Endothelial cell of umbilical vein (primary cell): ENCODE results near the gene MRPL54. TPM values are rescaled to one million over a fixed set of nuclear protein-coding genes. Genes with fewer than 3 reads are reported as not detected.

Experiments
- BruUV-seq: library from RNA; stranded (reverse); fragments of 400-500 nt; replicated peaks from 2 replicates; lab custom pipeline; 2021; lab: Mats Ljungman, UMichigan
- CTCF ChIA-PET: fragments of 300-600, 350-600 bp; sonication (Branson Sonifier 250); formaldehyde crosslinking; loops from one replicate; lab custom pipeline; 2021; ENCODE audit warnings: antibody characterized with exemption, inconsistent platforms; lab: Charles Lee
- POLR2A ChIA-PET: fragments of 300-600, 350-600 bp; sonication (Branson Sonifier 250); formaldehyde crosslinking; loops from one replicate; lab custom pipeline; 2021; ENCODE audit warnings: antibody characterized with exemption, inconsistent platforms; lab: Charles Lee
- DNase-seq: peaks from one replicate; pipeline ENCODE4 v3.0.0-alpha.2; 2011; ENCODE audit warnings: low read depth, low spot score
- FAIRE-seq: peaks from 2 replicates; lab custom pipeline; 2011; peaks lifted over from hg19 to GRCh38; lab: Jason Lieb, UNC
- H2AFZ ChIP-seq: 2 replicates; pipeline ENCODE4 v1.6.0; 2012; ENCODE audit warnings: low read depth, low read length, control low read depth, inconsistent platforms
- H3K27ac ChIP-seq: 2 replicates; pipeline ENCODE4 v1.5.1; 2011; ENCODE audit warnings: low read depth, mild to moderate bottlenecking, control low read depth, low read length, moderate library complexity; ENCODE audit not compliant: insufficient read depth
- H3K27me3 ChIP-seq, 2 experiments: 2 replicates each; pipeline versions ENCODE4 v1.6.0 to v1.6.1; 2011; ENCODE audit warnings: low read length in 2 of 2, mixed read lengths in 1 of 2; ENCODE audit not compliant: control insufficient read depth in 2 of 2, insufficient read depth in 2 of 2
- H3K36me3 ChIP-seq, 2 experiments: 2 replicates in 1 of 2; 3 replicates in 1 of 2; pipeline ENCODE4 v1.5.1; 2011; ENCODE audit warnings: low read length in 2 of 2, mild to moderate bottlenecking in 1 of 2, moderate library complexity in 1 of 2; ENCODE audit not compliant: control insufficient read depth in 2 of 2, insufficient read depth in 2 of 2; ENCODE audit errors: extremely low read depth in 1 of 2
- H3K4me1 ChIP-seq: 3 replicates; pipeline ENCODE4 v1.5.1; 2011; ENCODE audit warnings: mild to moderate bottlenecking, low read length; ENCODE audit not compliant: control insufficient read depth, insufficient read depth; ENCODE audit errors: extremely low read depth
- H3K4me2 ChIP-seq: 2 replicates; pipeline ENCODE4 v1.6.1; 2011; ENCODE audit warnings: low read length, control low read depth, mixed read lengths; ENCODE audit not compliant: insufficient read depth
- H3K4me3 ChIP-seq, 3 experiments: fragments of 200-600 bp in 1 of 3; sonication (generic), shearing (Covaris generic) in 1 of 3; replicated peaks in 1 of 3; 2 replicates each; pipeline ENCODE4 v1.5.1; 2011 to 2016; ENCODE audit warnings: control low read depth in 3 of 3, low read length in 3 of 3, mild to moderate bottlenecking in 2 of 3, inconsistent platforms in 1 of 3, low read depth in 1 of 3, moderate library complexity in 1 of 3; ENCODE audit not compliant: insufficient read depth in 1 of 3
- H3K79me2 ChIP-seq: 2 replicates; pipeline ENCODE4 v1.6.0; 2012; ENCODE audit warnings: low read length, inconsistent platforms; ENCODE audit not compliant: control insufficient read depth, insufficient read depth
- H3K9ac ChIP-seq: replicated peaks from 2 replicates; pipeline ENCODE3; 2011; ENCODE audit warnings: low read length, control low read depth; ENCODE audit not compliant: insufficient read depth; ENCODE audit errors: extremely low read depth
- H3K9me1 ChIP-seq: replicated peaks from 3 replicates; pipeline ENCODE4 v1.6.0; 2011; ENCODE audit warnings: mild to moderate bottlenecking, low read length; ENCODE audit not compliant: control insufficient read depth, insufficient read depth; ENCODE audit errors: extremely low read depth
- H3K9me3 ChIP-seq: replicated peaks from 2 replicates; pipeline ENCODE4 v1.5.1; 2012; ENCODE audit warnings: low read length, inconsistent platforms; ENCODE audit not compliant: control insufficient read depth, insufficient read depth
- H4K20me1 ChIP-seq: replicated peaks from 2 replicates; pipeline ENCODE3; 2011; ENCODE audit warnings: mild to moderate bottlenecking, low read length; ENCODE audit not compliant: control insufficient read depth, insufficient read depth; ENCODE audit errors: extremely low read depth
- EZH2 ChIP-seq: IDR thresholded peaks from 2 replicates; pipeline ENCODE4 v1.6.1; 2012; ENCODE audit warnings: borderline replicate concordance, low read depth, mild to moderate bottlenecking, moderate library complexity, low read length, inconsistent platforms; ENCODE audit not compliant: severe bottlenecking
- FOS ChIP-seq: IDR thresholded peaks from 2 replicates; pipeline ENCODE4 v1.6.1; 2011; ENCODE audit warnings: mild to moderate bottlenecking, low read length, moderate library complexity, borderline replicate concordance; ENCODE audit not compliant: insufficient read depth
- GATA2 ChIP-seq: IDR thresholded peaks from 2 replicates; pipeline ENCODE4 v1.7.0; 2011; ENCODE audit warnings: low read depth, mild to moderate bottlenecking, moderate library complexity, mixed read lengths, low read length; ENCODE audit not compliant: insufficient read length, insufficient read depth
- JUN ChIP-seq: IDR thresholded peaks from 2 replicates; pipeline ENCODE4 v1.6.1; 2011; ENCODE audit warnings: borderline replicate concordance, low read depth; ENCODE audit not compliant: insufficient read length, insufficient read depth
- MYC ChIP-seq: IDR thresholded peaks from one replicate; pipeline ENCODE4 v1.6.1; 2011; ENCODE audit warnings: mild to moderate bottlenecking, low read depth, low read length
- POLR2A ChIP-seq: IDR thresholded peaks from 2 replicates; pipeline ENCODE4 v1.6.1; 2012; ENCODE audit warnings: low read depth, mild to moderate bottlenecking, control low read depth, low read length
- POLR2AphosphoS5 ChIP-seq: IDR thresholded peaks from 2 replicates; pipeline ENCODE4 v1.6.1; 2012; ENCODE audit warnings: low read depth, mild to moderate bottlenecking, control low read depth, low read length, moderate library complexity; ENCODE audit not compliant: insufficient read depth
- dilution Hi-C: fragments of 300-500 bp; cut with MboI; formaldehyde crosslinking; loops from one replicate; pipeline ENCODE4 v1.15.0; 2019; ENCODE audit warnings: low sequenced_read_pairs; ENCODE audit not compliant: extremely low pct_ligation_motif_present
- intact Hi-C: fragments of 100-400 bp; cut with micrococcal nuclease; formaldehyde crosslinking; loops from one replicate; pipeline ENCODE4 v1.10.0; 2022
- polyA plus RNA-seq, 4 experiments: library from polyadenylated mRNA; depleted of rRNA in 3 of 4; stranded (reverse) in 3 of 4; unstranded in 1 of 4; fragments of >200 nt; gene quantifications; 2 replicates each; pipeline versions ENCODE4 v1.2.1 to v1.2.3, GENCODE V29; 2011 to 2012; ENCODE audit warnings: missing spikeins in 1 of 4
- total RNA-seq: library from RNA; stranded (reverse); gene quantifications from 2 replicates; pipeline ENCODE4 v1.2.3, GENCODE V29; 2021
- TF ChIP-seq, protein P1 (sequence below), 2 donors: IDR thresholded peaks; 1 replicate in 1 of 2; 2 replicates in 1 of 2; pipeline ENCODE4 v1.5.1; 2011; ENCODE audit warnings: low read length in 2 of 2, mild to moderate bottlenecking in 2 of 2, moderate library complexity in 2 of 2, control low read depth in 1 of 2, inconsistent platforms in 1 of 2, low read depth in 1 of 2; ENCODE audit not compliant: insufficient read depth in 1 of 2; ENCODE audit errors: extremely low read depth in 1 of 2
- TF ChIP-seq, protein P2 (sequence below): IDR thresholded peaks from 2 replicates; pipeline ENCODE4 v1.6.1; 2011; ENCODE audit not compliant: insufficient read depth, insufficient read length

The MRPL54 gene
- total and polyA plus RNA-seq, 2 donors (not counting 3 experiments of a cell fraction or from before 2014, with no cell fraction given), result 76.3 to 93.1 TPM

- H3K27me3 ChIP-seq, result no peaks in the 10 kb centered on the region
- H3K4me3 ChIP-seq, result no peak overlapping the region
- ChIA-PET POLR2A (no interaction called here), CTCF (no interaction called here)
- H3K27ac ChIP-seq, result no peak overlapping the region
- dilution Hi-C loops (no loop called here), intact Hi-C loops (no loop called here)
- no peaks in the 10 kb centered on the region for H3K9me1 ChIP-seq
- H3K36me3 ChIP-seq, result no peaks in the 10 kb centered on the region
- no peak overlapping the region for H3K9ac ChIP-seq
- no peak for DNase-seq
- H3K4me1 ChIP-seq, result no peaks in the 10 kb centered on the region
- BruUV-seq, result no TSS peak
- FAIRE-seq, result no peak
- H4K20me1 ChIP-seq, result no peaks in the 10 kb centered on the region
- no peak overlapping the region for H3K4me2 ChIP-seq
- no peak for TF ChIP-seq GATA2
- no peak for TF ChIP-seq MYC
- no peak for TF ChIP-seq POLR2AphosphoS5
- no peak for TF ChIP-seq POLR2A
- TF ChIP-seq EZH2, result no peak
- TF ChIP-seq, protein P1, sequence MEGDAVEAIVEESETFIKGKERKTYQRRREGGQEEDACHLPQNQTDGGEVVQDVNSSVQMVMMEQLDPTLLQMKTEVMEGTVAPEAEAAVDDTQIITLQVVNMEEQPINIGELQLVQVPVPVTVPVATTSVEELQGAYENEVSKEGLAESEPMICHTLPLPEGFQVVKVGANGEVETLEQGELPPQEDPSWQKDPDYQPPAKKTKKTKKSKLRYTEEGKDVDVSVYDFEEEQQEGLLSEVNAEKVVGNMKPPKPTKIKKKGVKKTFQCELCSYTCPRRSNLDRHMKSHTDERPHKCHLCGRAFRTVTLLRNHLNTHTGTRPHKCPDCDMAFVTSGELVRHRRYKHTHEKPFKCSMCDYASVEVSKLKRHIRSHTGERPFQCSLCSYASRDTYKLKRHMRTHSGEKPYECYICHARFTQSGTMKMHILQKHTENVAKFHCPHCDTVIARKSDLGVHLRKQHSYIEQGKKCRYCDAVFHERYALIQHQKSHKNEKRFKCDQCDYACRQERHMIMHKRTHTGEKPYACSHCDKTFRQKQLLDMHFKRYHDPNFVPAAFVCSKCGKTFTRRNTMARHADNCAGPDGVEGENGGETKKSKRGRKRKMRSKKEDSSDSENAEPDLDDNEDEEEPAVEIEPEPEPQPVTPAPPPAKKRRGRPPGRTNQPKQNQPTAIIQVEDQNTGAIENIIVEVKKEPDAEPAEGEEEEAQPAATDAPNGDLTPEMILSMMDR (IDR thresholded peaks at IDR 0.05; ENCODE audit: extremely low read depth in 1 of 2, insufficient read depth in 1 of 2, low read depth in 1 of 2, low read length in 2 of 2), result no peak
- no peak for TF ChIP-seq JUN
- no peak for TF ChIP-seq FOS
- TF ChIP-seq, protein P2, sequence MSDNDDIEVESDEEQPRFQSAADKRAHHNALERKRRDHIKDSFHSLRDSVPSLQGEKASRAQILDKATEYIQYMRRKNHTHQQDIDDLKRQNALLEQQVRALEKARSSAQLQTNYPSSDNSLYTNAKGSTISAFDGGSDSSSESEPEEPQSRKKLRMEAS, result no peak
- no peaks in the 10 kb centered on the region for H3K9me3 ChIP-seq
- no peak overlapping the region for H2AFZ ChIP-seq
- no peaks in the 10 kb centered on the region for H3K79me2 ChIP-seq
These were observed 11.5 kb downstream of the MRPL54 start for GRCh38 chr19:3773814-3774515.
